Lower leg skin (tissue), 4 donors: ENCODE data around the gene CLRN1. TPM values are rescaled to one million over a fixed set of nuclear protein-coding genes. Genes with fewer than 3 reads are reported as not detected.

Experiments
- DNase-seq, 2 donors: peaks; one replicate each; pipeline ENCODE4 v3.0.0-alpha.2; 2019; ENCODE audit warnings: low spot score in 2 of 2
- H3K4me3 ChIP-seq: fragments of 200-600 bp; sonication (generic); 2 replicates; pipeline ENCODE4 v1.5.1; 2017; ENCODE audit warnings: mild to moderate bottlenecking, low read depth; ENCODE audit not compliant: poor library complexity, severe bottlenecking
- POLR2A ChIP-seq, 2 donors: fragments of 450-650 bp; IDR thresholded peaks; one replicate each; pipeline ENCODE4 v1.6.1; 2016 to 2017; ENCODE audit warnings: antibody characterized with exemption in 2 of 2, mild to moderate bottlenecking in 1 of 2, moderate library complexity in 1 of 2
- WGBS, 2 donors: methylation state at CpG; one replicate each; pipeline ENCODE4 v1.1.5; 2018; 5-methylcytosine and 5-hydroxymethylcytosine counted together
- intact Hi-C: fragments of 100-400 bp; cut with DNase I; formaldehyde crosslinking; loops from one replicate; pipeline ENCODE4 v1.15.0; 2023; ENCODE audit warnings: low total_unique reads
- total RNA-seq, 4 donors: library from RNA; depleted of rRNA; stranded (reverse); fragments of >200 nt; gene quantifications; one replicate each; pipeline ENCODE4 v1.1.0, GENCODE V29; 2016
- TF ChIP-seq, protein P1 (sequence below), 3 donors: fragments of 450-650 bp; IDR thresholded peaks; one replicate each; pipeline ENCODE4 v1.5.1; 2016; ENCODE audit warnings: antibody characterized with exemption in 3 of 3, mild to moderate bottlenecking in 3 of 3, moderate library complexity in 2 of 3

CLRN1 gene
- total RNA-seq, 4 donors from 2014 or later = not detected

DNA sequence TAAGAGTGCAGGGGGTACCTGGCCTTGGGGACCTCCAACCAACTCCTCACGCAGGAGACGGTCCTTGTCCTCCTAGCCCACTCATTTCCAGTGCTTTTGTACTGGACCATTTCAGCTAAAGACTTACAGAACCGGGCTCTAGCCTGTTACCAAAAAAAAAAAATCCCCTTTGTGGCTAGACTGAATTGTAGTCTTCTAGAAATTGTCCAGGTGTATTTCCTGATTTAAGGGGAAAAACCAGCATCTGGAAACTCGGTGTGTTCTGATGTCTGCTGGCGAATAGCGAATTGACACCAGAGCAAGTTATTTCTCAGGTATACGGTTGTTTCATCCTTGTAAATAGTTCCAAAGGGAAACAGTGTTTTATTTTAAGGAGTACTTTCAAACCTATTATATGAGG is 46.2 kb downstream of the CLRN1 start:
- 82% methylated on average over 7 of the region's 7 CpGs for WGBS, 2 donors
- no peak overlapping the region for H3K4me3 ChIP-seq
- intact Hi-C loops = no loop called here
- DNase-seq = no peak
- TF ChIP-seq, protein P1, sequence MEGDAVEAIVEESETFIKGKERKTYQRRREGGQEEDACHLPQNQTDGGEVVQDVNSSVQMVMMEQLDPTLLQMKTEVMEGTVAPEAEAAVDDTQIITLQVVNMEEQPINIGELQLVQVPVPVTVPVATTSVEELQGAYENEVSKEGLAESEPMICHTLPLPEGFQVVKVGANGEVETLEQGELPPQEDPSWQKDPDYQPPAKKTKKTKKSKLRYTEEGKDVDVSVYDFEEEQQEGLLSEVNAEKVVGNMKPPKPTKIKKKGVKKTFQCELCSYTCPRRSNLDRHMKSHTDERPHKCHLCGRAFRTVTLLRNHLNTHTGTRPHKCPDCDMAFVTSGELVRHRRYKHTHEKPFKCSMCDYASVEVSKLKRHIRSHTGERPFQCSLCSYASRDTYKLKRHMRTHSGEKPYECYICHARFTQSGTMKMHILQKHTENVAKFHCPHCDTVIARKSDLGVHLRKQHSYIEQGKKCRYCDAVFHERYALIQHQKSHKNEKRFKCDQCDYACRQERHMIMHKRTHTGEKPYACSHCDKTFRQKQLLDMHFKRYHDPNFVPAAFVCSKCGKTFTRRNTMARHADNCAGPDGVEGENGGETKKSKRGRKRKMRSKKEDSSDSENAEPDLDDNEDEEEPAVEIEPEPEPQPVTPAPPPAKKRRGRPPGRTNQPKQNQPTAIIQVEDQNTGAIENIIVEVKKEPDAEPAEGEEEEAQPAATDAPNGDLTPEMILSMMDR (IDR thresholded peaks at IDR 0.05) = no peak
- TF ChIP-seq POLR2A (IDR thresholded peaks at IDR 0.05) = no peak

DNA sequence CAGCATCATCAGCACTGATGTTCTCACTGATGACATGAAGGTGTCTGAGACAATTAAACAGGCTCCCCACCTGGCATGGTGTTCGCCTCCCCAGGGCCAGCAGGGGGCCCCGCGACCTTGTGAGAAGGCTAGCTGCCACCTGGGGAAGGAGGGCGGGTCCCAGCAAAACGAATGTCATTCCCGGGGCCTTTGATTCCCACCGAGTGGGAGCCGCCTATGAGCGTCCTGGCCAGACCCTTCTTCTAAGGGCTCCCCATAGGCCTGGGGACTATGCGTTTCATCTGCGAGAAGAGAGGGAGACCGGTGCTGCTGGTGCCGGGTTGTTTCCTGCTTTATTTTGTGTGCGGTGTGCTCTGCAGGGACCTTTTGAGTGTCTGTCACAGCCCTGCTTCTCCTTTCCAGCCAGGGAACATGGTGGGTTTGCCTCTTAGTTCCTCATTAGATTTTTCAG is 46.8 kb downstream of the CLRN1 start:
- intact Hi-C loops = no loop called here
- TF ChIP-seq, protein P1 (IDR thresholded peaks at IDR 0.05) = no peak
- TF ChIP-seq POLR2A (IDR thresholded peaks at IDR 0.05) = no peak
- no peak overlapping the region for H3K4me3 ChIP-seq
- DNase-seq = no peak
- WGBS, 2 donors = 18% methylated on average over 14 of the region's 14 CpGs; no CpG with 5 or more reads in 1 of the 2 donors

DNA sequence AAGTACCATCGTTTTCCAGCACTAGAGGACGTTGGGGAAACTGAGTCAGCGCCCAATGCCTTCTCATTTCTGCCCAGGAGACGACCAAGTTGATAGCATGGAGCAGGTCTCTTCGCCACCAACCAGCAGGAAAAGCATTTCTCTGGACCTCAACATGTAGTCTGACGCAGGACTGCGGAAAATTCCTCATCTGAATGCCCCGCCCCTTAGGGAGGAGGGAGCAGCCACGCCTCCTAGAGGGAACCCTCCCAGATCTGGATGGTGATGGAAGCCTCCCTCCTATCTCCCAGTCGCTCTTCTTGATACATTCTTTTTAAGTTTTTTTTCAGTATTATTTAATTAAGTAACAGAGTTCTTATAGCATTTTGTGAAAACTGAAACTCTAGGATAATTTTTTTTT is 49.9 kb downstream of the CLRN1 start:
- intact Hi-C loops = no loop called here
- WGBS, 2 donors = 64 to 74% methylated on average over 10 of the region's 10 CpGs
- DNase-seq = no peak
- no peak overlapping the region for H3K4me3 ChIP-seq
- TF ChIP-seq, protein P1 (IDR thresholded peaks at IDR 0.05) = no peak
- no peak for TF ChIP-seq POLR2A (IDR thresholded peaks at IDR 0.05)

DNA sequence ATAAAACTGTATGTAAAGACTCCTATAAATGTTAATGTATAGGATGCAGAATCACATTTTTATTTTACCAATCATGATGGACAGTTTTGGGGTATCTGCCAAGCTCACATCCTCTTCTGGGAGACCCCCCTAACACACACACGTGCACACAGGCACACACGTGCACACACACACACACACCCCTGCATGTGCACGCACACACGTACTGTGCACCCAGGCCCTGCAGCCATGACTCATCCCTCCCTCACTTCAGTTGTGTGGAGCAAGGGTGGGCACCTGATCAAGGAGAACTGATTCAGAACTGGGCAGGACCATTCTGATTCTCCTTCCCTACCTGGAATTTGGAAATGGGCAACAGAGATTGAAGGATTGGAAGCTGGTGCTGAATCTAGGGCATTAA is 51.3 kb downstream of the CLRN1 start:
- intact Hi-C loops = no loop called here
- no peak overlapping the region for H3K4me3 ChIP-seq
- TF ChIP-seq POLR2A (IDR thresholded peaks at IDR 0.05) = no peak
- TF ChIP-seq, protein P1 (IDR thresholded peaks at IDR 0.05) = no peak
- no peak for DNase-seq
- 51 to 66% methylated on average over 4 of the region's 4 CpGs for WGBS, 2 donors

DNA sequence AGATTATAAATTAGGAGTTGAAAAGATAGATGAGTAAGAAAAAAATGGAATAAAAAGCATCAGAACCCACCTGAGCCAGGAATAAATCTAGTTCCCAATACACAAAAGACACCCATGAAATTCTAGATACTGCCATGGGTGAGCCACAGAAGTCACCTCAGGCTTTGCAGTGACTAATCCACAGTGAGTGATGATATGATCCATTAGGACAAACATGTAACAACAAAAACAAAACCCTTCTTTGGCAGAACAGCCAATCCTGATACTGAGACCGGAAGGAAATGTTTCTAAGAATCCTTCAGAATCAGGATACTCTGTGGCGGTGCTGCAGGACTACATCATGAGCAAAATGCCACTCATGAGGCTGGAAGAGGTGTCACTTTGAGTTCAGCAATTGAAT is 52.3 kb downstream of the CLRN1 start:
- DNase-seq = no peak
- 53 to 80% methylated on average over 2 of the region's 2 CpGs for WGBS, 2 donors
- intact Hi-C loops = no loop called here
- no peak for TF ChIP-seq POLR2A (IDR thresholded peaks at IDR 0.05)
- TF ChIP-seq, protein P1 (IDR thresholded peaks at IDR 0.05) = no peak
- H3K4me3 ChIP-seq = no peak overlapping the region

DNA sequence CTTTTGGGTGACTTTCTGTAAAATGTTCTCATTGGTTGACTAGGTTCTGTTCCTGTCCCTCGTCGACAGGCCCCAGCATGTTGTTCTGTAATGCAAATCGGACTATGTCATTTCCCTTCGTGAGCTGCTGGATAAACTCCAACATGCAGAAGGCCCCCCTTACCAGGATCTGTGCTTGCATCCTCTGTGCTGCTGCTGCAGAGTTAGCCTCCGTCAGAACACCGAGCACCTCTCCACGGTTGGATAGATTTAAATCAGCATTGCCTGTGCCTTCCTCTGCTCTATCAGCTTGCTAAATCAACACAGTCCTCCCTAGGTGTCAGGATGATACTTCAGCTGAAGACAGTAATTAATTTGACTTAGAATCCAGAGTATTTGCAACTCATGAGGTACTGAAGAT is 54.6 kb downstream of the CLRN1 start:
- 28 to 31% methylated on average over 7 of the region's 7 CpGs for WGBS, 2 donors
- TF ChIP-seq, protein P1 (IDR thresholded peaks at IDR 0.05) = no peak
- TF ChIP-seq POLR2A (IDR thresholded peaks at IDR 0.05) = no peak
- DNase-seq = no peak
- intact Hi-C loops = no loop called here
- H3K4me3 ChIP-seq = no peak overlapping the region
